Nephron progenitor cell (in vitro differentiated cells): ENCODE measurements around the gene ACSS3.
"Not testable (repeated sequence)": the region's sequence is repeated elsewhere in the genome, so short reads cannot be mapped to it uniquely, and the experiment has no call there.

Experiments used
- DNase-seq: peaks from one replicate; pipeline ENCODE4 v3.0.0; 2021
- H3K27ac Mint-ChIP-seq: 2 replicates; pipeline ENCODE4 v1.8.0; 2021; ENCODE audit warnings: mild to moderate bottlenecking, moderate library complexity, mixed read lengths
- H3K27me3 Mint-ChIP-seq: 2 replicates; pipeline ENCODE4 v1.8.0; 2021; ENCODE audit warnings: mild to moderate bottlenecking, low read depth, mixed read lengths; ENCODE audit not compliant: poor library complexity
- H3K36me3 Mint-ChIP-seq: 2 replicates; pipeline ENCODE4 v1.8.0; 2021; ENCODE audit warnings: low read depth, mixed read lengths
- H3K4me1 Mint-ChIP-seq: 2 replicates; pipeline ENCODE4 v1.8.0; 2021; ENCODE audit warnings: mixed read lengths
- H3K4me3 Mint-ChIP-seq: 2 replicates; pipeline ENCODE4 v1.8.0; 2021; ENCODE audit warnings: mild to moderate bottlenecking, moderate library complexity, mixed read lengths
- H3K9me3 Mint-ChIP-seq: 2 replicates; pipeline ENCODE4 v1.8.0; 2021; ENCODE audit warnings: mild to moderate bottlenecking, moderate library complexity, mixed read lengths
- TF ChIP-seq, protein P1 (sequence below): fragments of 200-600 bp; sonication (generic); IDR thresholded peaks from 2 replicates; pipeline ENCODE4 v1.5.0; 2021; ENCODE audit warnings: antibody characterized with exemption

Gene ACSS3

GRCh38 chr12:81209012-81209411 is 131.1 kb downstream of the ACSS3 start:
- H3K9me3 Mint-ChIP-seq: no peaks in the 10 kb centered on the region
- peaks cover 6% of the 10 kb centered on the region for H3K36me3 Mint-ChIP-seq
- no peak overlapping the region for H3K4me3 Mint-ChIP-seq
- peaks cover 66% of the 10 kb centered on the region for H3K4me1 Mint-ChIP-seq
- no peak for DNase-seq
- H3K27me3 Mint-ChIP-seq: no peaks in the 10 kb centered on the region
- peak overlapping the region; percentile 37 for H3K27ac Mint-ChIP-seq
- TF ChIP-seq, protein P1, sequence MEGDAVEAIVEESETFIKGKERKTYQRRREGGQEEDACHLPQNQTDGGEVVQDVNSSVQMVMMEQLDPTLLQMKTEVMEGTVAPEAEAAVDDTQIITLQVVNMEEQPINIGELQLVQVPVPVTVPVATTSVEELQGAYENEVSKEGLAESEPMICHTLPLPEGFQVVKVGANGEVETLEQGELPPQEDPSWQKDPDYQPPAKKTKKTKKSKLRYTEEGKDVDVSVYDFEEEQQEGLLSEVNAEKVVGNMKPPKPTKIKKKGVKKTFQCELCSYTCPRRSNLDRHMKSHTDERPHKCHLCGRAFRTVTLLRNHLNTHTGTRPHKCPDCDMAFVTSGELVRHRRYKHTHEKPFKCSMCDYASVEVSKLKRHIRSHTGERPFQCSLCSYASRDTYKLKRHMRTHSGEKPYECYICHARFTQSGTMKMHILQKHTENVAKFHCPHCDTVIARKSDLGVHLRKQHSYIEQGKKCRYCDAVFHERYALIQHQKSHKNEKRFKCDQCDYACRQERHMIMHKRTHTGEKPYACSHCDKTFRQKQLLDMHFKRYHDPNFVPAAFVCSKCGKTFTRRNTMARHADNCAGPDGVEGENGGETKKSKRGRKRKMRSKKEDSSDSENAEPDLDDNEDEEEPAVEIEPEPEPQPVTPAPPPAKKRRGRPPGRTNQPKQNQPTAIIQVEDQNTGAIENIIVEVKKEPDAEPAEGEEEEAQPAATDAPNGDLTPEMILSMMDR: no peak

- not testable (repeated sequence) for H3K27ac Mint-ChIP-seq, H3K9me3 Mint-ChIP-seq, H3K4me3 Mint-ChIP-seq, DNase-seq, H3K27me3 Mint-ChIP-seq, H3K36me3 Mint-ChIP-seq
- H3K4me1 Mint-ChIP-seq: peaks cover 66% of the 10 kb centered on the region
Measured at GRCh38 chr12:81209772-81210225, 131.9 kb downstream of the ACSS3 start.

- Mint-ChIP-seq H3K9me3 (no peaks in the 10 kb centered on the region), H3K36me3 (peaks cover 6% of the 10 kb centered on the region), H3K27ac (no peak overlapping the region), H3K4me3 (no peak overlapping the region), H3K4me1 (peaks cover 51% of the 10 kb centered on the region), H3K27me3 (no peaks in the 10 kb centered on the region)
- DNase-seq: no peak
- TF ChIP-seq, protein P1: no peak
Measured at GRCh38 chr12:81211306-81211705, 133.4 kb downstream of the ACSS3 start.

DNA sequence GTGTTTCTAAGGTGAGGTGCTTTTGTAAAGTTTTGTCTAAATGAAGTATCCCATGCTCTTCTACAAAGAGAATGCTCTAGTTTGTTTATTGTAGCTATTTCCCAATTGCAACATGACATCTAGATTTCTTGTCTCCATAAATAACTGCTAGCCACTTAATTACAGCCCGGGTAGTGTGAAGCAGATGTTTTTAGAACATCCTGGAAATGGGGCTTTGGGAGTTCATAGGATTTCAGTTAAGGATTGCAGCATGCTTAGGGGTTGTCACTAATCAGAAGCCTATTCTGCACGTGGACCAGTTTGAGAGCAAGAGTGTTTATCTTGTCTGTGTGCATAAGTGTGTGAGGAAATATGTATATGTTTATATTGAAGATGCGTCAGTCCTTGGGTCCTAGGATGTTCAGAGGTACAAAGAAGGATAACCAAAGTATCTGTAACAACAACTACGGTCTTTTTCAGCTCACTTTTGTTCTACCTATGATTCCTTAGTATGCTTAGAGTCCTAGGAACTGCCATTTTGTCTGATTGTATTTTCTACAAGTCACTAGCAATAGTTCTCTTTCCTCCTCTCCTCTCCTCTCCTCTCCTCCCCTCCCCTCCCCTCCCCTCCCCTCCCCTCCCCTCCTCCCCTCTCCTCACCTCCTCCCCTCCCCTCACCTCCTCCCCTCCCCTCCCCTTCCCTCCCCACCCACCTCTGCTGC is 135.3 kb downstream of the ACSS3 start:
- H3K4me3 Mint-ChIP-seq: no peak overlapping the region
- no peak for DNase-seq
- TF ChIP-seq, protein P1: no peak
- peaks cover 6% of the 10 kb centered on the region for H3K36me3 Mint-ChIP-seq
- H3K9me3 Mint-ChIP-seq: no peaks in the 10 kb centered on the region
- H3K4me1 Mint-ChIP-seq: peaks cover 33% of the 10 kb centered on the region
- H3K27me3 Mint-ChIP-seq: no peaks in the 10 kb centered on the region
- peak overlapping the region; percentile 94 for H3K27ac Mint-ChIP-seq

- DNase-seq: no peak
- peaks cover 4% of the 10 kb centered on the region for H3K36me3 Mint-ChIP-seq
- no peaks in the 10 kb centered on the region for H3K27me3 Mint-ChIP-seq
- H3K4me3 Mint-ChIP-seq: no peak overlapping the region
- no peaks in the 10 kb centered on the region for H3K9me3 Mint-ChIP-seq
- TF ChIP-seq, protein P1: no peak
- H3K4me1 Mint-ChIP-seq: peaks cover 16% of the 10 kb centered on the region
- H3K27ac Mint-ChIP-seq: no peak overlapping the region
Measured at GRCh38 chr12:81216739-81217138, 138.9 kb downstream of the ACSS3 start.

GRCh38 chr12:81221681-81222080 is 143.8 kb downstream of the ACSS3 start:
- no peak for DNase-seq
- no peak overlapping the region for H3K4me3 Mint-ChIP-seq
- H3K4me1 Mint-ChIP-seq: peaks cover 5% of the 10 kb centered on the region
- no peaks in the 10 kb centered on the region for H3K9me3 Mint-ChIP-seq
- TF ChIP-seq, protein P1: no peak
- no peaks in the 10 kb centered on the region for H3K27me3 Mint-ChIP-seq
- peaks cover 5% of the 10 kb centered on the region for H3K36me3 Mint-ChIP-seq
- H3K27ac Mint-ChIP-seq: no peak overlapping the region
